Motor neuron (in vitro differentiated cells): ENCODE data around the gene IMPA2. TPM values are rescaled to one million over a fixed set of nuclear protein-coding genes. Genes with fewer than 3 reads are reported as not detected.

Source experiments
- ATAC-seq, 8 experiments: fragments of 200-7000 bp; cut with Tn5 transposase; replicated peaks in 6 of 8; 2 replicates each; pipeline ENCODE4 v1.8.0; 2021; ENCODE audit warnings: mild to moderate bottlenecking in 8 of 8, moderate library complexity in 8 of 8
- H3K27ac ChIP-seq, 2 donors: fragments of 250-450 bp; sonication (Bioruptor Pico); 2 replicates each; pipeline ENCODE4 v1.9.0; 2021; ENCODE audit warnings: antibody characterized with exemption in 2 of 2, mild to moderate bottlenecking in 2 of 2, moderate library complexity in 1 of 2
- H3K4me1 ChIP-seq, 2 donors: fragments of 250-450 bp; sonication (Bioruptor Pico); replicated peaks in 1 of 2; 2 replicates each; pipeline ENCODE4 v1.6.1; 2021; ENCODE audit warnings: antibody characterized with exemption in 2 of 2, mild to moderate bottlenecking in 2 of 2, moderate library complexity in 1 of 2
- H3K4me3 ChIP-seq, 5 donors: fragments of 250-450 bp; sonication (Bioruptor Pico); 2 replicates each; pipeline ENCODE4 v1.9.0; 2021; ENCODE audit warnings: antibody characterized with exemption in 5 of 5, mild to moderate bottlenecking in 5 of 5, moderate library complexity in 4 of 5
- WGBS, 10 experiments: fragments of 450-650 bp; shearing (Covaris generic); methylation state at CpG; one replicate each; pipeline ENCODE4 v1.0.0; 2022; 5-methylcytosine and 5-hydroxymethylcytosine counted together
- in situ Hi-C, 9 experiments: fragments of 400-800 bp; cut with MboI; loops; one replicate each; pipeline ENCODE4 v1.15.0; 2021; ENCODE audit warnings: low sequenced_read_pairs in 9 of 9, low pct_unique_long_range_greater_than_20kb in 2 of 9; ENCODE audit not compliant: unreplicated experiment in 9 of 9
- total RNA-seq, 8 experiments: library from RNA; unstranded; fragments of 300-600 nt; gene quantifications; 2 replicates each; pipeline versions ENCODE4 v1.2.3 to v1.2.4, GENCODE V29; 2022

Gene IMPA2
- total RNA-seq, 8 experiments from 2014 or later: 4.1 to 54.1 (median 16.8) TPM

GRCh38 chr18:12029786-12030584 lies 48.7 kb downstream of the IMPA2 start:
- peak in 5 of 8 experiments; percentile 35 to 77 (median 70) for ATAC-seq
- 62 to 100% (median 98%) methylated on average over 1 to 5 of the region's 21 CpGs; no CpG with 5 or more reads in 4 of the 10 experiments for WGBS, 10 experiments
- in situ Hi-C loops: loop anchor here in 7 of 9 experiments (10.0 to 25.0 kb wide), 4 partner anchors 93 to 368 kb away; no protein-coding TSS in a partner anchor
- Histone ChIP-seq H3K27ac (peak overlapping the region in 1 of 2 donors; percentile 32), H3K4me3 (no peak overlapping the region), H3K4me1 (peaks cover 2 to 24% of the 10 kb centered on the region in 2 donors)

GRCh38 chr18:12030670-12031069 lies 49.4 kb downstream of the IMPA2 start:
- H3K4me1 ChIP-seq: peaks cover 2 to 24% of the 10 kb centered on the region in 2 donors
- in situ Hi-C loops: loop anchor here in 7 of 9 experiments (10.0 to 25.0 kb wide), 4 partner anchors 93 to 368 kb away; no protein-coding TSS in a partner anchor
- no peak overlapping the region for H3K4me3 ChIP-seq
- peak overlapping the region in 1 of 2 donors; percentile 32 for H3K27ac ChIP-seq
- ATAC-seq: peak in 5 of 8 experiments; percentile 55 to 84 (median 69)
- 40 to 93% (median 62%) methylated on average over 1 to 7 of the region's 10 CpGs; no CpG with 5 or more reads in 1 of the 10 experiments for WGBS, 10 experiments

GRCh38 chr18:12031181-12031580 lies 49.9 kb downstream of the IMPA2 start:
- in situ Hi-C loops: loop anchor here in 7 of 9 experiments (10.0 to 25.0 kb wide), 4 partner anchors 94 to 369 kb away; no protein-coding TSS in a partner anchor
- 60 to 100% (median 100%) methylated on average over 1 of the region's 1 CpG; no CpG with 5 or more reads in 5 of the 10 experiments for WGBS, 10 experiments
- peak in 2 of 8 experiments; percentile 4 to 37 for ATAC-seq
- peaks cover 2 to 24% of the 10 kb centered on the region in 2 donors for H3K4me1 ChIP-seq
- peak overlapping the region in 1 of 2 donors; percentile 7 for H3K27ac ChIP-seq
- H3K4me3 ChIP-seq: no peak overlapping the region

GRCh38 chr18:12031846-12032245 lies 50.5 kb downstream of the IMPA2 start:
- Histone ChIP-seq H3K27ac (no peak overlapping the region), H3K4me1 (peaks cover 2 to 24% of the 10 kb centered on the region in 2 donors), H3K4me3 (no peak overlapping the region)
- ATAC-seq: peak in 2 of 8 experiments; percentile 84 to 86
- in situ Hi-C loops: loop anchor here in 7 of 9 experiments (10.0 to 25.0 kb wide), 4 partner anchors 95 to 370 kb away; no protein-coding TSS in a partner anchor
- WGBS, 10 experiments: 15 to 100% (median 87%) methylated on average over 2 to 7 of the region's 7 CpGs; no CpG with 5 or more reads in 1 of the 10 experiments

GRCh38 chr18:12032786-12033642 lies 51.7 kb downstream of the IMPA2 start:
- in situ Hi-C loops: loop anchor here in 7 of 9 experiments (10.0 to 25.0 kb wide), 4 partner anchors 96 to 371 kb away; no protein-coding TSS in a partner anchor
- Histone ChIP-seq H3K4me1 (peaks cover 2 to 24% of the 10 kb centered on the region in 2 donors), H3K27ac (no peak overlapping the region), H3K4me3 (no peak overlapping the region)
- 40 to 95% (median 84%) methylated on average over 1 to 9 of the region's 11 CpGs; no CpG with 5 or more reads in 3 of the 10 experiments for WGBS, 10 experiments
- peak in 7 of 8 experiments; percentile 24 to 79 (median 51) for ATAC-seq

GRCh38 chr18:12033643-12034025 lies 52.3 kb downstream of the IMPA2 start:
- Histone ChIP-seq H3K4me1 (peaks cover 6 to 24% of the 10 kb centered on the region in 2 donors), H3K4me3 (no peak overlapping the region), H3K27ac (no peak overlapping the region)
- 51 to 100% (median 70%) methylated on average over 1 to 7 of the region's 7 CpGs; no CpG with 5 or more reads in 1 of the 10 experiments for WGBS, 10 experiments
- in situ Hi-C loops: loop anchor here in 7 of 9 experiments (10.0 to 25.0 kb wide), 4 partner anchors 96 to 371 kb away; no protein-coding TSS in a partner anchor
- no peak for ATAC-seq

- in situ Hi-C loops: loop anchor here in 7 of 9 experiments (10.0 to 25.0 kb wide), 4 partner anchors 97 to 372 kb away; no protein-coding TSS in a partner anchor
- Histone ChIP-seq H3K4me3 (no peak overlapping the region), H3K27ac (no peak overlapping the region), H3K4me1 (peaks cover 8 to 23% of the 10 kb centered on the region in 2 donors)
- no peak for ATAC-seq
- WGBS, 10 experiments: 72 to 100% (median 89%) methylated on average over 1 to 6 of the region's 8 CpGs; no CpG with 5 or more reads in 2 of the 10 experiments
These were observed 53.2 kb downstream of the IMPA2 start for GRCh38 chr18:12034241-12035100.

GRCh38 chr18:12035481-12035880 lies 54.2 kb downstream of the IMPA2 start:
- Histone ChIP-seq H3K4me3 (no peak overlapping the region), H3K4me1 (peaks cover 8 to 13% of the 10 kb centered on the region in 2 donors), H3K27ac (no peak overlapping the region)
- in situ Hi-C loops: loop anchor here in 7 of 9 experiments (10.0 to 25.0 kb wide), 4 partner anchors 98 to 373 kb away; no protein-coding TSS in a partner anchor
- ATAC-seq: no peak
- 0 to 88% (median 20%) methylated on average over 1 to 4 of the region's 6 CpGs; no CpG with 5 or more reads in 5 of the 10 experiments for WGBS, 10 experiments

GRCh38 chr18:12036201-12036751 lies 55.0 kb downstream of the IMPA2 start:
- H3K27ac ChIP-seq: no peak overlapping the region
- 47 to 100% (median 100%) methylated on average over 1 to 4 of the region's 9 CpGs; no CpG with 5 or more reads in 3 of the 10 experiments for WGBS, 10 experiments
- in situ Hi-C loops: loop anchor here in 7 of 9 experiments (10.0 to 25.0 kb wide), 4 partner anchors 99 to 374 kb away; no protein-coding TSS in a partner anchor
- H3K4me3 ChIP-seq: no peak overlapping the region
- no peak for ATAC-seq
- peaks cover 6 to 8% of the 10 kb centered on the region in 2 donors for H3K4me1 ChIP-seq

- ATAC-seq: peak in 2 of 8 experiments; percentile 2 to 9
- WGBS, 10 experiments: 6 to 78% (median 50%) methylated on average over 2 to 7 of the region's 27 CpGs; no CpG with 5 or more reads in 7 of the 10 experiments
- Histone ChIP-seq H3K27ac (no peak overlapping the region), H3K4me3 (peak overlapping the region in 4 of 5 donors; percentile 43 to 64 (median 46)), H3K4me1 (peaks cover 6 to 8% of the 10 kb centered on the region in 2 donors)
- in situ Hi-C loops: loop anchor here in 7 of 9 experiments (10.0 to 25.0 kb wide), 4 partner anchors 101 to 376 kb away; no protein-coding TSS in a partner anchor
These were observed 56.9 kb downstream of the IMPA2 start for GRCh38 chr18:12038082-12038638.
